GM12865 (cell line): Measurements from ENCODE around the gene CNTN5.

Experiments
- DNase-seq: peaks from one replicate; pipeline ENCODE4 v3.0.0; 2010; ENCODE audit warnings: low read depth
- H3K4me3 ChIP-seq: 2 replicates; pipeline ENCODE4 v1.5.1; 2011; ENCODE audit warnings: mild to moderate bottlenecking, low read depth, low read length, control low read depth
- TF ChIP-seq, protein P1 (sequence below): IDR thresholded peaks from 2 replicates; pipeline ENCODE4 v1.5.1; 2011; ENCODE audit warnings: low read length, control low read depth, low read depth, inconsistent platforms; ENCODE audit not compliant: insufficient read depth; ENCODE audit errors: missing control alignments

Gene CNTN5

DNA sequence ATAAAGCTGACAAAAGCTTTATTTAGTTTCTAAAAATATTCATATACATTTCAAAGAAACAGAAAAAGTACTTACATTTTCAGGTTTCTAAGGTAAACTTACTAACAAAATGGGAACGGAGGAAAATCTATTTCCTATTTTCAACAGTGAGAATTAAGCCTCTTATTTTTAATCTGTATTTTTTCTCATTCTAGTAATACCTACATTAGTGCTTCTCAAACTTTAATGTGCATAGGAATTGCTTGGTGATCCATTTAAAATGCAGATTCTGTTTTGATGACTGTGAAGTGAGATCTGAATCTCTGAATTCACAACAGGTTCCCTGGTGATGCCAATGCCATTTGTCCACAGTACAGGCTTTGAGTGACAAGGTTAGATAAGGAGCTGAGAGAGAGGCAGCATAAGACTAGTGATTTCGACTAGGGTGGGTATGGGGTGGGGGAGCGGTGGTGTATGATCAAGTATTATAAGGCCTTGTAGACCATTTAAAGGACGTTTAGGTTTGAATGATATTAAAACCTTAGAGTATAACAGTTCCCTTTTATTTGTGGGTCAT, 402.8 kb downstream of the CNTN5 start:
- no peak overlapping the region for H3K4me3 ChIP-seq
- TF ChIP-seq, protein P1, sequence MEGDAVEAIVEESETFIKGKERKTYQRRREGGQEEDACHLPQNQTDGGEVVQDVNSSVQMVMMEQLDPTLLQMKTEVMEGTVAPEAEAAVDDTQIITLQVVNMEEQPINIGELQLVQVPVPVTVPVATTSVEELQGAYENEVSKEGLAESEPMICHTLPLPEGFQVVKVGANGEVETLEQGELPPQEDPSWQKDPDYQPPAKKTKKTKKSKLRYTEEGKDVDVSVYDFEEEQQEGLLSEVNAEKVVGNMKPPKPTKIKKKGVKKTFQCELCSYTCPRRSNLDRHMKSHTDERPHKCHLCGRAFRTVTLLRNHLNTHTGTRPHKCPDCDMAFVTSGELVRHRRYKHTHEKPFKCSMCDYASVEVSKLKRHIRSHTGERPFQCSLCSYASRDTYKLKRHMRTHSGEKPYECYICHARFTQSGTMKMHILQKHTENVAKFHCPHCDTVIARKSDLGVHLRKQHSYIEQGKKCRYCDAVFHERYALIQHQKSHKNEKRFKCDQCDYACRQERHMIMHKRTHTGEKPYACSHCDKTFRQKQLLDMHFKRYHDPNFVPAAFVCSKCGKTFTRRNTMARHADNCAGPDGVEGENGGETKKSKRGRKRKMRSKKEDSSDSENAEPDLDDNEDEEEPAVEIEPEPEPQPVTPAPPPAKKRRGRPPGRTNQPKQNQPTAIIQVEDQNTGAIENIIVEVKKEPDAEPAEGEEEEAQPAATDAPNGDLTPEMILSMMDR = no peak
- DNase-seq = no peak

DNA sequence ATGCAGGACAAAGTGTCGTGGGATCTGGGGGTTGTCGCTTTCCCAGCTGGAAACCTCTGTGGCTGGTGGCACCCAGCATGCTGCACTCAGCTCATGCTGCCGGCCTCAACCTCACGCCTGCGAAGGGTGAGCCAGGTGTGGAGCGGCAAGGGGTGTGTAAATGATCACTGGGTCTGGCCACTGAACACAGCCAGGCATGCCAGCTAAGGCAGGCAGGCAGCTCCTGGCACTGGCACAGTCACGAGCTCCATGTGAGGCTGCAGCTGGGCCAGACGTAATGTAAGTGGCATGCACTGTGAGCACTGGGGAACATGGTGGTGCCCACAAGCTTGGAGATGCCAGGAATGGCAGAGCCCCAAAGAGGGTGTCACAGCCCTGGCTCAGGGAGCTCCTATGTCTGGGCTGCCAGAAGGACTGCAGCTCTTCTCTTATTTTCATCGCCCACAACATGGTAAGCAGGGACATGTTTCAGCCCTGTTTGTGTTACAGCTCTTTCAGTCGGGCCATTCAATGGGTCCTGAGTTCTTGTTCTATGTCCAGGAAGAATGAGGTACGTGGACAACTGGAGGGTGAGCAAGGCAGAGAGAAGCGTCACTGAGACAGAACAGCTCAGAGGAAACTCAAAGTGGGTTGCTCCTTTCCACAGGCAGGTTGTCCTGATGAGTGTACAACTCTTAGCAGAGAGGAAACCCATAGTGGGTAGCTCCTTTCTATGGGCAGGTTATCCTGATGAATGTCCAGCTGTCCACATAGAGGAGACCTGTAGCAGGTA, 403.8 kb downstream of the CNTN5 start:
- no peak for DNase-seq
- TF ChIP-seq, protein P1 = no peak
- H3K4me3 ChIP-seq = no peak overlapping the region

DNA sequence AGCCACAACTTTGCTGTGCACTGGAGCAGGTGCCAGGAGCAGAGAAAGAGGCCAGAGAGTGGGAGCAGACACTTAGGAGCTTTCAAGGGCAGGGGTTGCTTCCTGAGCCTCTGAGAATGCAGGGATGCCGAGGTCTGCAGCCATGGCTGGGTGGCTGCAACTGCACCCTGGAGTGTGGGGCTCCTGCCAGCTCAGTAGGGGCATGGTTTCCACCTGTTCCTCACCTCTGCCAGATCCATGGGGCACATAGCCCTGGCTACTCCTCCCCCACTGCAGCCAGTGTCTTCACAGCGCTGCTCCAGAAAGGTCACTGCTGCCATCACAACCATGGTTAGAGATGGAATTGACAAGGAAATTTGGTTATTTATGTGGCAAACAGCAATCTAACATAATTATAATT, 404.8 kb downstream of the CNTN5 start:
- no peak for DNase-seq
- TF ChIP-seq, protein P1 = no peak
- H3K4me3 ChIP-seq = no peak overlapping the region

DNA sequence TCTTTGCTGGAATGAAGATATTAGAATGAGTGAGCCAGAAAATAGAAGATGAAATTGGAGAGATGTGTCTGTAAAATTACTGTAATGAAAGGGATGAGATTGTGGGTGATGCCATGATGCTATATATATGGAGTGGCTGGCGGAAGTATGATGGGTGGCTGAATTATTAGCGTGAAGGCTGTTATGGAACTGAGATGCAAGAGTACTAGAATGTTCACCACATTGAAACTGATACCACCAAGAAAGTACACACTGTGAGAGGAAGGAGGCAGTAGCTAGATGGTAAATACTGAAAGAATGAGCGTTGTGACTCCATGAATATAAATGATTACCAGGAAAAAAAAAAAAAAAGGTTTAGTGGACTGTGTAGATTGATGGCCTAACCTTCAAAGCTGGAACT, 411.9 kb downstream of the CNTN5 start:
- TF ChIP-seq, protein P1 = no peak
- H3K4me3 ChIP-seq = no peak overlapping the region
- DNase-seq = peak; percentile 30

DNA sequence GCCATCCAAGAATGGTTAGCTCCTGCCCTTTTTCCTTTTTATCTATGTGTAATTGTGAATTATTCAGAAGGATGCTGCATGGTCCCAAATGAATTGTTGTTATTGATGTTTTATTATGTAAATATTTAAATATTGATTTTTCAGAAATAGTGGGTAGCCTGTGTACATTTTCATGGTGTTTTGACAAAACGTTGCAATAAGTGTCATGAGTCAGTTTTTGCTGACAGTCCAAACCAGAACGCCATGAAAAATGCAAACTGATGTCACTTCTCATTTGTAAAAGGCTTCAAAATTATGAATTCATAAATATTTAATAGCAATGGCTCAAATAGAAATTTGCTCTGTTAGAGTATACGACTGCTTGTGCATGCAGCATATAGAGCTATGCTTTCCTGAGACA, 422.5 kb downstream of the CNTN5 start:
- H3K4me3 ChIP-seq = no peak overlapping the region
- no peak for DNase-seq
- TF ChIP-seq, protein P1 = no peak

DNA sequence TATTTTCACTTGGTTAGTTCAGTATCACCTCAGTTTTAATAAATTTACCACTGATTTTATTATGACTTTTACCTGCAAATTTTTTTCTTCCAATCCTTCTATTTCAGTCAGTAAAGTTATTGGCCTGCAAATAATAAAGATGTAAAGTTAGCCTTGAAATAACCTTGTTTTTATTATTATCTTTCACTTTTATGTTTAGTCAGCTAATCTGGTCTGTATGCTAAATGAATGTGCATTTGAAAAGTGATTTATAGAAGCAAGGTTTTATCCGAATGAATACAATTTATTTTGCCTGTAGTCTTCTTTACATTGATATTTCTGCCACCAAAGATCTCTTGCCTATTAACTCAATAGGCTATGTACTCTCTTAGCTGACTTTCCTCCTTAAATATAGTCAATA, 425.7 kb downstream of the CNTN5 start:
- H3K4me3 ChIP-seq = no peak overlapping the region
- TF ChIP-seq, protein P1 = no peak
- DNase-seq = no peak
